ENCODE measurements around the gene MANSC1. TPM values are rescaled to one million over a fixed set of nuclear protein-coding genes. Genes with fewer than 3 reads are reported as not detected.
A peak's percentile ranks its signal among the peaks of the same experiment; 100 is the strongest.

MANSC1 gene
- total and polyA plus RNA-seq, 10 of the 15 experiments (the other 5 are each of a cell fraction or from before 2014, with no cell fraction given) = 0.02 to 0.23 (median 0.11) TPM; not detected in 2

- TF ChIP-seq, protein P1, sequence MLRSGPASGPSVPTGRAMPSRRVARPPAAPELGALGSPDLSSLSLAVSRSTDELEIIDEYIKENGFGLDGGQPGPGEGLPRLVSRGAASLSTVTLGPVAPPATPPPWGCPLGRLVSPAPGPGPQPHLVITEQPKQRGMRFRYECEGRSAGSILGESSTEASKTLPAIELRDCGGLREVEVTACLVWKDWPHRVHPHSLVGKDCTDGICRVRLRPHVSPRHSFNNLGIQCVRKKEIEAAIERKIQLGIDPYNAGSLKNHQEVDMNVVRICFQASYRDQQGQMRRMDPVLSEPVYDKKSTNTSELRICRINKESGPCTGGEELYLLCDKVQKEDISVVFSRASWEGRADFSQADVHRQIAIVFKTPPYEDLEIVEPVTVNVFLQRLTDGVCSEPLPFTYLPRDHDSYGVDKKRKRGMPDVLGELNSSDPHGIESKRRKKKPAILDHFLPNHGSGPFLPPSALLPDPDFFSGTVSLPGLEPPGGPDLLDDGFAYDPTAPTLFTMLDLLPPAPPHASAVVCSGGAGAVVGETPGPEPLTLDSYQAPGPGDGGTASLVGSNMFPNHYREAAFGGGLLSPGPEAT (IDR thresholded peaks at IDR 0.05; ENCODE audit: low read depth) = no peak
- no peak for TF ChIP-seq MEF2B (IDR thresholded peaks at IDR 0.05; ENCODE audit: partially characterized antibody, poor library complexity, severe bottlenecking)
- peak; percentile 12; the same call in 1 of the 3 replicates for TF ChIP-seq POU2F2 (IDR thresholded peaks at IDR 0.05; ENCODE audit: borderline replicate concordance, low read depth, low read length)
- TF ChIP-seq ZBTB33 (IDR thresholded peaks at IDR 0.05) = no peak
- TF ChIP-seq MTA3 (IDR thresholded peaks at IDR 0.05; ENCODE audit: borderline replicate concordance, low read length) = no peak
- TF ChIP-seq MXI1 (IDR thresholded peaks at IDR 0.05; ENCODE audit: low read depth, low read length) = 0 out of 2 replicates have a peak, but pooled peaks have one; percentile 20
- peak; percentile 33; the same call in 1 of the 2 replicates for TF ChIP-seq ATF7 (IDR thresholded peaks at IDR 0.05; ENCODE audit: low read depth)
- peak; percentile 71 for TF ChIP-seq RUNX3 (IDR thresholded peaks at IDR 0.05; ENCODE audit: low read length)
- TF ChIP-seq MYB (IDR thresholded peaks at IDR 0.05; ENCODE audit: borderline replicate concordance, low read depth, low read length) = no peak
- peak; percentile 66 to 77; a peak in 3 of 4 replicates for TF ChIP-seq BHLHE40 (IDR thresholded peaks at IDR 0.05; ENCODE audit: borderline replicate concordance in 1 of 2, low read depth in 2 of 2, low read length in 1 of 2)
- 0 out of 2 replicates have a peak, but pooled peaks have one; percentile 20 for TF ChIP-seq IKZF1 (conservative IDR thresholded peaks at IDR 0.05)
Measured at GRCh38 chr12:12384571-12385340, 34.7 kb upstream of the MANSC1 start (continued).

Data from GM12878 (cell line).